Measurements from ENCODE around the gene AKR1B15. TPM values are rescaled to one million over a fixed set of nuclear protein-coding genes. Genes with fewer than 3 reads are reported as not detected.
"Not testable (repeated sequence)": the region's sequence is repeated elsewhere in the genome, so short reads cannot be mapped to it uniquely, and the experiment has no call there.

The AKR1B15 gene
- total and polyA plus RNA-seq, 9 donors, result 0.22 TPM; not detected in 8

GRCh38 chr7:134553976-134554375, 5.1 kb downstream of the AKR1B15 start:
- WGBS, 3 donors, result 76 to 77% (median 76%) methylated on average over 4 of the region's 4 CpGs
- intact Hi-C loops (cut with DNase I), result no loop called here
- H3K36me3 ChIP-seq, result no peaks in the 10 kb centered on the region
- H3K4me3 ChIP-seq, result no peak overlapping the region
- no peak for TF ChIP-seq POLR2A (IDR thresholded peaks at IDR 0.05)
- TF ChIP-seq CTCF (IDR thresholded peaks at IDR 0.05), result no peak
- TF ChIP-seq EP300 (IDR thresholded peaks at IDR 0.05), result no peak
- no peaks in the 10 kb centered on the region for H3K27me3 ChIP-seq
- H3K27ac ChIP-seq, result no peak overlapping the region
- no peak for DNase-seq
- H3K9me3 ChIP-seq, result no peaks in the 10 kb centered on the region
- no peaks in the 10 kb centered on the region for H3K4me1 ChIP-seq (ENCODE audit: insufficient read depth)

GRCh38 chr7:134554417-134554966, 5.6 kb downstream of the AKR1B15 start:
- Histone ChIP-seq H3K9me3 (no peaks in the 10 kb centered on the region), H3K27me3 (no peaks in the 10 kb centered on the region), H3K4me3 (no peak overlapping the region), H3K27ac (no peak overlapping the region), H3K36me3 (no peaks in the 10 kb centered on the region), H3K4me1 (ENCODE audit: insufficient read depth) (no peaks in the 10 kb centered on the region)
- no peak for DNase-seq
- TF ChIP-seq POLR2A (IDR thresholded peaks at IDR 0.05), result no peak
- no peak for TF ChIP-seq EP300 (IDR thresholded peaks at IDR 0.05)
- no peak for TF ChIP-seq CTCF (IDR thresholded peaks at IDR 0.05)
- WGBS, 3 donors, result 90 to 91% (median 90%) methylated on average over 7 of the region's 7 CpGs
- intact Hi-C loops (cut with DNase I), result no loop called here

GRCh38 chr7:134557391-134557790, 8.5 kb downstream of the AKR1B15 start:
- 6 to 16% (median 10%) methylated on average over 6 of the region's 6 CpGs for WGBS, 3 donors
- intact Hi-C loops (cut with DNase I), result no loop called here

GRCh38 chr7:134558370-134558769, 9.5 kb downstream of the AKR1B15 start:
- DNase-seq, result no peak
- intact Hi-C loops (cut with DNase I), result no loop called here
- Histone ChIP-seq H3K27me3 (no peaks in the 10 kb centered on the region), H3K36me3 (no peaks in the 10 kb centered on the region), H3K4me1 (ENCODE audit: insufficient read depth) (no peaks in the 10 kb centered on the region), H3K27ac (no peak overlapping the region), H3K9me3 (no peaks in the 10 kb centered on the region), H3K4me3 (no peak overlapping the region)
- no peak for TF ChIP-seq POLR2A (IDR thresholded peaks at IDR 0.05)
- TF ChIP-seq CTCF (IDR thresholded peaks at IDR 0.05), result no peak
- no peak for TF ChIP-seq EP300 (IDR thresholded peaks at IDR 0.05)
- 91 to 95% (median 95%) methylated on average over 5 of the region's 5 CpGs for WGBS, 3 donors

More at GRCh38 chr7:134557391-134557790, 8.5 kb downstream of the AKR1B15 start:
- Histone ChIP-seq H3K4me3 (no peak overlapping the region), H3K36me3 (no peaks in the 10 kb centered on the region), H3K27ac (no peak overlapping the region), H3K27me3 (no peaks in the 10 kb centered on the region), H3K4me1 (ENCODE audit: insufficient read depth) (no peaks in the 10 kb centered on the region), H3K9me3 (no peaks in the 10 kb centered on the region)
- TF ChIP-seq POLR2A (IDR thresholded peaks at IDR 0.05) (no peak), EP300 (IDR thresholded peaks at IDR 0.05) (no peak), CTCF (IDR thresholded peaks at IDR 0.05) (no peak)
- no peak for DNase-seq

- WGBS, 3 donors, result 72 to 88% (median 83%) methylated on average over 5 of the region's 5 CpGs
- intact Hi-C loops (cut with DNase I); H3K4me1 ChIP-seq (ENCODE audit: insufficient read depth); H3K4me3 ChIP-seq; H3K27ac ChIP-seq; H3K36me3 ChIP-seq; H3K27me3 ChIP-seq; H3K9me3 ChIP-seq; DNase-seq: not testable (repeated sequence)
These were observed 12.7 kb downstream of the AKR1B15 start for GRCh38 chr7:134561616-134562015.
